HCT116 (cell line): ENCODE data around the gene HEXIM1. TPM values are rescaled to one million over a fixed set of nuclear protein-coding genes. Genes with fewer than 3 reads are reported as not detected.

ENCODE experiments used
- ATAC-seq: fragments of 200-7000 bp; cut with Tn5 transposase; 2 replicates; pipeline ENCODE4 v1.9.1; 2020; ENCODE audit warnings: mild to moderate bottlenecking, moderate library complexity
- BruUV-seq: library from RNA; stranded (reverse); fragments of 400-500 nt; replicated peaks from 2 replicates; lab custom pipeline; 2021; lab: Mats Ljungman, UMichigan
- CTCF ChIA-PET: fragments of 300-600 bp; sonication (Branson Sonifier 250); formaldehyde crosslinking; loops from one replicate; lab custom pipeline; 2021; ENCODE audit warnings: antibody characterized with exemption; lab: Charles Lee
- POLR2A ChIA-PET: fragments of 300-600, 350-600 bp; sonication (Branson Sonifier 250); formaldehyde crosslinking; loops from one replicate; lab custom pipeline; 2021; ENCODE audit warnings: antibody characterized with exemption; lab: Charles Lee
- RAD21 ChIA-PET, 2 experiments: fragments of 300-600 bp; sonication (Branson Sonifier 250); formaldehyde crosslinking; loops; one replicate each; lab custom pipeline; 2023; ENCODE audit warnings: low total read pairs in 2 of 2; ENCODE audit not compliant: uncharacterized antibody in 2 of 2, unreplicated experiment in 2 of 2, low non-redundant PET in 1 of 2; lab: Charles Lee
- DNase-seq: peaks from one replicate; pipeline ENCODE4 v3.0.0-alpha.2; 2010; ENCODE audit warnings: low read depth, low spot score
- H2AFZ ChIP-seq: fragments of 200-600 bp; shearing (Covaris generic), sonication (generic); 2 replicates; pipeline ENCODE4 v1.6.1; 2017; ENCODE audit warnings: low read depth, mixed run types, mixed read lengths, antibody characterized with exemption, low read length; ENCODE audit not compliant: poor library complexity, severe bottlenecking
- H3K27ac ChIP-seq: 2 replicates; pipeline ENCODE4 v1.5.1; 2012; ENCODE audit warnings: low read depth, low read length
- H3K27me3 ChIP-seq: fragments of 200-600 bp; sonication (generic); 2 replicates; pipeline ENCODE4 v1.6.1; 2016; ENCODE audit warnings: mixed run types, low read length, mixed read lengths; ENCODE audit not compliant: insufficient read depth
- H3K36me3 ChIP-seq, 2 experiments: fragments of 200-500 bp in 1 of 2; fragments of 200-600 bp in 1 of 2; sonication (Bioruptor generic) in 1 of 2; sonication (generic) in 1 of 2; 2 replicates each; pipeline versions ENCODE4 v1.5.1 to v1.6.1; 2014 to 2016; ENCODE audit warnings: low read length in 2 of 2, inconsistent platforms in 1 of 2, mixed read lengths in 1 of 2, mixed run types in 1 of 2; ENCODE audit not compliant: insufficient read depth in 2 of 2, control insufficient read depth in 1 of 2
- H3K4me1 ChIP-seq, 2 experiments: fragments of 200-600 bp in 1 of 2; sonication (generic) in 1 of 2; 2 replicates each; pipeline versions ENCODE4 v1.5.1 to v1.6.1; 2012 to 2017; ENCODE audit warnings: low read length in 2 of 2, inconsistent platforms in 1 of 2, mild to moderate bottlenecking in 1 of 2, mixed read lengths in 1 of 2, mixed run types in 1 of 2, moderate library complexity in 1 of 2; ENCODE audit not compliant: insufficient read depth in 2 of 2, control insufficient read depth in 1 of 2
- H3K4me2 ChIP-seq: fragments of 200-600 bp; sonication (generic); 2 replicates; pipeline ENCODE4 v1.6.1; 2017; ENCODE audit warnings: mixed run types, low read length, mixed read lengths
- H3K4me3 ChIP-seq, 2 experiments: fragments of 200-600 bp in 1 of 2; sonication (generic) in 1 of 2; replicated peaks in 1 of 2; 2 replicates each; pipeline ENCODE4 v1.5.1; 2011 to 2016; ENCODE audit warnings: low read length in 2 of 2, control low read depth in 1 of 2, low read depth in 1 of 2, mild to moderate bottlenecking in 1 of 2, mixed read lengths in 1 of 2, mixed run types in 1 of 2
- H3K79me2 ChIP-seq: fragments of 200-600 bp; sonication (generic); 2 replicates; pipeline ENCODE4 v1.6.1; 2017; ENCODE audit warnings: mild to moderate bottlenecking, mixed run types, low read length, moderate library complexity, mixed read lengths; ENCODE audit not compliant: insufficient read depth
- H3K9ac ChIP-seq: fragments of 200-600 bp; sonication (generic); 2 replicates; pipeline ENCODE4 v1.6.1; 2016; ENCODE audit warnings: low read length, mixed read lengths
- H3K9me2 ChIP-seq: fragments of 200-600 bp; sonication (generic), shearing (Covaris generic); 2 replicates; pipeline ENCODE4 v1.6.1; 2017; ENCODE audit warnings: mixed run types, mild to moderate bottlenecking, moderate library complexity; ENCODE audit not compliant: insufficient read depth
- H3K9me3 ChIP-seq, 2 experiments: fragments of 200-500 bp in 1 of 2; fragments of 200-600 bp in 1 of 2; sonication (Bioruptor generic) in 1 of 2; sonication (generic) in 1 of 2; 2 replicates each; pipeline ENCODE4 v1.6.1; 2014 to 2017; ENCODE audit warnings: low read length in 2 of 2, mixed read lengths in 2 of 2, inconsistent platforms in 1 of 2, low read depth in 1 of 2, mild to moderate bottlenecking in 1 of 2, mixed run types in 1 of 2, moderate library complexity in 1 of 2; ENCODE audit not compliant: control insufficient read depth in 1 of 2, insufficient read depth in 1 of 2
- H4K20me1 ChIP-seq: fragments of 200-600 bp; sonication (generic), shearing (Covaris generic); 2 replicates; pipeline ENCODE4 v1.6.1; 2017; ENCODE audit warnings: mixed run types, mild to moderate bottlenecking, moderate library complexity; ENCODE audit not compliant: insufficient read depth
- CTCF ChIP-seq, 3 experiments: fragments of 200-600 bp in 1 of 3; sonication (generic) in 1 of 3; IDR thresholded peaks in 2 of 3; conservative IDR thresholded peaks in 1 of 3; 2 replicates each; pipeline ENCODE4 v1.5.1; 2012 to 2017; ENCODE audit warnings: low read depth in 2 of 3, low read length in 2 of 3, antibody characterized with exemption in 1 of 3, borderline replicate concordance in 1 of 3, control low read depth in 1 of 3, mild to moderate bottlenecking in 1 of 3, mixed read lengths in 1 of 3, mixed run types in 1 of 3, moderate library complexity in 1 of 3; ENCODE audit not compliant: insufficient read depth in 1 of 3
- EGR1 ChIP-seq: IDR thresholded peaks from 2 replicates; pipeline ENCODE4 v1.6.1; 2012; ENCODE audit warnings: low read depth
- ELF1 ChIP-seq: IDR thresholded peaks from 2 replicates; pipeline ENCODE4 v1.6.1; 2012; ENCODE audit warnings: low read depth, borderline replicate concordance
- EZH2 ChIP-seq: fragments of 200-600 bp; sonication (generic); IDR thresholded peaks from 2 replicates; pipeline ENCODE4 v1.6.1; 2017; ENCODE audit warnings: antibody characterized with exemption, mixed run types
- EZH2phosphoT487 ChIP-seq: fragments of 200-600 bp; IDR thresholded peaks from 2 replicates; pipeline ENCODE4 v1.6.1; 2018; ENCODE audit warnings: antibody characterized with exemption, borderline replicate concordance
- FOSL1 ChIP-seq: IDR thresholded peaks from 2 replicates; pipeline ENCODE4 v1.6.1; 2012; ENCODE audit warnings: low read depth
- POLR2A ChIP-seq: IDR thresholded peaks from 2 replicates; pipeline ENCODE4 v1.7.0; 2011; ENCODE audit warnings: borderline replicate concordance; ENCODE audit not compliant: insufficient read depth, insufficient read length; ENCODE audit errors: extremely low read depth
- POLR2AphosphoS5 ChIP-seq: IDR thresholded peaks from 2 replicates; pipeline ENCODE4 v1.6.1; 2011; ENCODE audit warnings: mild to moderate bottlenecking, low read depth, low read length, moderate library complexity
- RAD21 ChIP-seq: IDR thresholded peaks from 2 replicates; pipeline ENCODE4 v1.6.1; 2012; ENCODE audit warnings: low read depth, mild to moderate bottlenecking
- SIN3A ChIP-seq: IDR thresholded peaks from 2 replicates; pipeline ENCODE4 v1.6.1; 2012; ENCODE audit warnings: low read depth
- SRF ChIP-seq: IDR thresholded peaks from 2 replicates; pipeline ENCODE4 v1.6.1; 2012; ENCODE audit warnings: low read depth
- TCF7L2 ChIP-seq: IDR thresholded peaks from 2 replicates; pipeline ENCODE4 v1.7.0; 2011; ENCODE audit warnings: borderline replicate concordance, inconsistent platforms; ENCODE audit not compliant: insufficient read depth, insufficient read length; ENCODE audit errors: extremely low read depth
- intact Hi-C: fragments of 100-400 bp; cut with micrococcal nuclease; formaldehyde crosslinking; loops from 2 replicates; pipeline ENCODE4 v1.10.0; 2022
- total RNA-seq: library from RNA; stranded (reverse); gene quantifications from one replicate; pipeline ENCODE4 v1.2.1, GENCODE V29; 2021; ENCODE audit not compliant: unreplicated experiment

HEXIM1 gene
- total RNA-seq, 1 experiment from 2014 or later, result 58.0 TPM

- DNase-seq (no peak), ATAC-seq (no peak)
- Histone ChIP-seq H3K9ac (peak overlapping the region; percentile 64), H3K9me2 (no peaks in the 10 kb centered on the region), H3K36me3 (peaks cover 0 to 9% of the 10 kb centered on the region in 2 experiments; a peak in 1 of 4 replicates), H4K20me1 (no peaks in the 10 kb centered on the region), H3K4me2 (peak overlapping the region; percentile 94), H2AFZ (no peak overlapping the region), H3K27ac (peak overlapping the region; percentile 97), H3K9me3 (no peaks in the 10 kb centered on the region), H3K27me3 (no peaks in the 10 kb centered on the region), H3K79me2 (peaks cover 53% of the 10 kb centered on the region), H3K4me1 (peaks cover 59 to 65% of the 10 kb centered on the region in 2 experiments), H3K4me3 (peak overlapping the region; percentile 11 to 57; a peak in 3 of 4 replicates)
- ChIA-PET CTCF (interaction anchor here (3.3 kb wide), 1 partner anchor 12 kb away, joined by 18 read pairs; the partner anchor contains the start of gene ACBD4), POLR2A (interaction anchor here (1.6 kb wide), 1 partner anchor 12 kb away, joined by 3 read pairs; the partner anchor contains the start of gene ACBD4), RAD21 (no interaction called here)
- intact Hi-C loops, result no loop called here
- TF ChIP-seq EZH2phosphoT487, result no peak
- no peak for TF ChIP-seq RAD21
- TF ChIP-seq FOSL1, result no peak
- TF ChIP-seq POLR2A, result no peak
- no peak for TF ChIP-seq EGR1
- TF ChIP-seq SIN3A, result no peak
- TF ChIP-seq CTCF (IDR thresholded peaks at IDR 0.05 in 2 of 3, conservative IDR thresholded peaks at IDR 0.05 in 1 of 3; ENCODE audit: borderline replicate concordance in 1 of 3, insufficient read depth in 1 of 3, low read depth in 2 of 3, low read length in 2 of 3), result no peak
- TF ChIP-seq TCF7L2, result no peak
- no peak for TF ChIP-seq SRF
- no peak for TF ChIP-seq EZH2
- TF ChIP-seq POLR2AphosphoS5, result no peak
- no peak for TF ChIP-seq ELF1
- BruUV-seq, result TSS peak; percentile 96
These were observed 25.1 kb upstream of the HEXIM1 start for GRCh38 chr17:45123076-45123770.
